Kidney tubule cell (primary cell): ENCODE data around the gene ZNF594.
A peak's percentile ranks its signal among the peaks of the same experiment; 100 is the strongest.
"Not testable (repeated sequence)": the region's sequence is repeated elsewhere in the genome, so short reads cannot be mapped to it uniquely, and the experiment has no call there.

ENCODE experiments used
- DNase-seq: peaks from one replicate; pipeline ENCODE4 v3.0.0-alpha.2; 2018; ENCODE audit warnings: low spot score

The ZNF594 gene

GRCh38 chr17:5201011-5201410 lies 9.3 kb upstream of the ZNF594 start:
- no peak for DNase-seq

GRCh38 chr17:5200360-5200759 lies 8.7 kb upstream of the ZNF594 start:
- no peak for DNase-seq

- DNase-seq: no peak
Measured at GRCh38 chr17:5198472-5198871, 6.8 kb upstream of the ZNF594 start.

GRCh38 chr17:5194346-5194745 lies 2.7 kb upstream of the ZNF594 start:
- no peak for DNase-seq

- DNase-seq: no peak
Measured at GRCh38 chr17:5184288-5184687, 7.4 kb downstream of the ZNF594 start.

GRCh38 chr17:5183410-5183793 lies 8.3 kb downstream of the ZNF594 start:
- no peak for DNase-seq

- DNase-seq: no peak
Measured at GRCh38 chr17:5182597-5183409, 8.9 kb downstream of the ZNF594 start.

GRCh38 chr17:5181509-5182305 lies 10.0 kb downstream of the ZNF594 start:
- DNase-seq: no peak

- DNase-seq: no peak
Measured at GRCh38 chr17:5179003-5179402, 12.7 kb downstream of the ZNF594 start.

GRCh38 chr17:5175027-5175426 lies 16.6 kb downstream of the ZNF594 start:
- not testable (repeated sequence) for DNase-seq

- peak; percentile 65 for DNase-seq
Measured at GRCh38 chr17:5165791-5166564, 25.7 kb downstream of the ZNF594 start.

GRCh38 chr17:5164436-5164835 lies 27.2 kb downstream of the ZNF594 start:
- DNase-seq: no peak

- DNase-seq: not testable (repeated sequence)
Measured at GRCh38 chr17:5161793-5162192, 29.9 kb downstream of the ZNF594 start.

- DNase-seq: not testable (repeated sequence)
Measured at GRCh38 chr17:5160702-5161101, 31.0 kb downstream of the ZNF594 start.

- DNase-seq: not testable (repeated sequence)
Measured at GRCh38 chr17:5146122-5146521, 45.5 kb downstream of the ZNF594 start.

- not testable (repeated sequence) for DNase-seq
Measured at GRCh38 chr17:5142877-5143276, 48.8 kb downstream of the ZNF594 start.

GRCh38 chr17:5139458-5139732 lies 52.3 kb downstream of the ZNF594 start:
- DNase-seq: no peak

GRCh38 chr17:5138616-5139457 lies 52.8 kb downstream of the ZNF594 start:
- no peak for DNase-seq

GRCh38 chr17:5138198-5138544 lies 53.5 kb downstream of the ZNF594 start:
- DNase-seq: not testable (repeated sequence)

- not testable (repeated sequence) for DNase-seq
Measured at GRCh38 chr17:5137511-5138197, 54.0 kb downstream of the ZNF594 start.
